SK-N-SH (cell line): ENCODE data around the gene UBE2E3. TPM values are rescaled to one million over a fixed set of nuclear protein-coding genes. Genes with fewer than 3 reads are reported as not detected.

Experiments
- CTCF ChIA-PET: fragments of 300-600, 350-600 bp; formaldehyde crosslinking; extraction: SDS; loops from one replicate; lab custom pipeline; 2021; lab: Yijun Ruan, JAX
- POLR2A ChIA-PET: fragments of 350-600 bp; sonication (Branson Sonifier 250); formaldehyde crosslinking; extraction: SDS; loops from one replicate; lab custom pipeline; 2020; ENCODE audit warnings: antibody characterized with exemption, inconsistent platforms; lab: Yijun Ruan, JAX
- DNase-seq: peaks from one replicate; pipeline ENCODE4 v3.0.0; 2012
- H2AFZ ChIP-seq: fragments of 200-600 bp; sonication (generic); 2 replicates; pipeline ENCODE4 v1.8.1; 2016; ENCODE audit warnings: antibody characterized with exemption, mild to moderate bottlenecking, low read depth
- H3F3A ChIP-seq: fragments of 200-600 bp; sonication (generic); replicated peaks from 2 replicates; pipeline ENCODE3; 2016; ENCODE audit warnings: antibody characterized with exemption, mild to moderate bottlenecking; ENCODE audit not compliant: insufficient read depth
- H3K27ac ChIP-seq, 2 experiments: fragments of 200-500 bp in 1 of 2; fragments of 200-600 bp in 1 of 2; sonication (Bioruptor generic) in 1 of 2; sonication (generic), shearing (Covaris generic) in 1 of 2; 2 replicates each; pipeline versions ENCODE4 v1.5.1 to v1.6.1; 2014 to 2016; ENCODE audit warnings: low read depth in 2 of 2, inconsistent platforms in 1 of 2, low read length in 1 of 2, mild to moderate bottlenecking in 1 of 2, mixed read lengths in 1 of 2
- H3K27me3 ChIP-seq: fragments of 200-600 bp; sonication (generic), shearing (Covaris generic); 2 replicates; pipeline ENCODE4 v1.6.1; 2016; ENCODE audit warnings: mixed run types; ENCODE audit not compliant: insufficient read depth
- H3K36me3 ChIP-seq, 2 experiments: fragments of 200-500 bp in 1 of 2; fragments of 200-600 bp in 1 of 2; sonication (Bioruptor generic) in 1 of 2; sonication (generic) in 1 of 2; replicated peaks in 1 of 2; 2 replicates each; pipeline versions ENCODE3 to v1.5.1; 2014 to 2016; ENCODE audit warnings: low read length in 1 of 2, mild to moderate bottlenecking in 1 of 2; ENCODE audit not compliant: insufficient read depth in 2 of 2, control insufficient read depth in 1 of 2
- H3K4me1 ChIP-seq, 2 experiments: fragments of 200-500 bp in 1 of 2; fragments of 200-600 bp in 1 of 2; sonication (Bioruptor generic) in 1 of 2; sonication (generic), shearing (Covaris generic) in 1 of 2; 2 replicates each; pipeline versions ENCODE4 v1.5.1 to v1.6.1; 2014 to 2016; ENCODE audit warnings: low read depth in 1 of 2, low read length in 1 of 2, mixed run types in 1 of 2; ENCODE audit not compliant: insufficient read depth in 2 of 2, control insufficient read depth in 1 of 2
- H3K4me2 ChIP-seq: fragments of 200-600 bp; sonication (generic), shearing (Covaris generic); 2 replicates; pipeline ENCODE4 v1.6.1; 2017; ENCODE audit warnings: mixed run types
- H3K4me3 ChIP-seq, 2 experiments: fragments of 200-500 bp in 1 of 2; fragments of 200-600 bp in 1 of 2; sonication (Bioruptor generic) in 1 of 2; sonication (generic), shearing (Covaris generic) in 1 of 2; 2 replicates each; pipeline versions ENCODE4 v1.5.1 to v1.8.1; 2014 to 2016; ENCODE audit warnings: low read depth in 2 of 2, inconsistent platforms in 1 of 2, low read length in 1 of 2, mild to moderate bottlenecking in 1 of 2, mixed read lengths in 1 of 2, moderate library complexity in 1 of 2
- H3K79me2 ChIP-seq: fragments of 200-600 bp; sonication (generic); 2 replicates; pipeline ENCODE4 v1.8.1; 2017; ENCODE audit warnings: mild to moderate bottlenecking; ENCODE audit not compliant: insufficient read depth
- H3K9ac ChIP-seq: fragments of 200-600 bp; sonication (generic); 2 replicates; pipeline ENCODE4 v1.6.1; 2017; ENCODE audit warnings: mixed run types
- H3K9me2 ChIP-seq: fragments of 200-600 bp; sonication (generic); 2 replicates; pipeline ENCODE4 v1.6.1; 2017; ENCODE audit warnings: mixed run types
- H3K9me3 ChIP-seq: fragments of 200-600 bp; sonication (generic); 2 replicates; pipeline ENCODE4 v1.6.1; 2017; ENCODE audit warnings: mixed run types, mild to moderate bottlenecking, moderate library complexity
- H4K20me1 ChIP-seq: fragments of 200-600 bp; sonication (generic); 2 replicates; pipeline ENCODE4 v1.6.1; 2017; ENCODE audit warnings: mild to moderate bottlenecking, mixed run types; ENCODE audit not compliant: insufficient read depth
- EP300 ChIP-seq, 2 experiments: IDR thresholded peaks; 2 replicates each; pipeline versions ENCODE4 v1.4.0 to v1.6.1; 2012; ENCODE audit warnings: borderline replicate concordance in 1 of 2, low read depth in 1 of 2, low read length in 1 of 2
- FOSL2 ChIP-seq: IDR thresholded peaks from 2 replicates; pipeline ENCODE4 v1.4.0; 2012; ENCODE audit warnings: low read depth, mild to moderate bottlenecking, moderate library complexity, borderline replicate concordance
- GABPA ChIP-seq: IDR thresholded peaks from 2 replicates; pipeline ENCODE4 v1.4.0; 2012; ENCODE audit warnings: low read depth, mild to moderate bottlenecking
- MEF2A ChIP-seq: IDR thresholded peaks from 2 replicates; pipeline ENCODE4 v1.4.0; 2012; ENCODE audit warnings: low read depth, borderline replicate concordance
- POLR2AphosphoS5 ChIP-seq: IDR thresholded peaks from 2 replicates; pipeline ENCODE4 v1.6.1; 2012; ENCODE audit warnings: low read depth, low read length
- SMC3 ChIP-seq: IDR thresholded peaks from 2 replicates; pipeline ENCODE4 v1.6.1; 2012; ENCODE audit warnings: low read depth, low read length, improper control_type of control experiment
- TAF1 ChIP-seq: IDR thresholded peaks from 2 replicates; pipeline ENCODE4 v1.6.1; 2012; ENCODE audit warnings: low read depth, mild to moderate bottlenecking, low read length, moderate library complexity, borderline replicate concordance
- TCF12 ChIP-seq: IDR thresholded peaks from 2 replicates; pipeline ENCODE4 v1.4.0; 2012
- YY1 ChIP-seq: IDR thresholded peaks from 2 replicates; pipeline ENCODE4 v1.4.0; 2012; ENCODE audit warnings: low read depth, mild to moderate bottlenecking
- WGBS: methylation state at CpG from one replicate; pipeline ENCODE4 v1.1.6; 2017; ENCODE audit warnings: low lambda C conversion rate; 5-methylcytosine and 5-hydroxymethylcytosine counted together
- polyA plus RNA-seq, 3 experiments: library from polyadenylated mRNA; depleted of rRNA; stranded (reverse); fragments of >200 nt; gene quantifications; 2 replicates each; pipeline ENCODE4 v1.2.3, GENCODE V29; 2012
- TF ChIP-seq, protein P1 (sequence below): IDR thresholded peaks from 2 replicates; pipeline ENCODE4 v1.4.0; 2012; ENCODE audit warnings: low read depth, borderline replicate concordance
- TF ChIP-seq, protein P2 (sequence below): IDR thresholded peaks from 2 replicates; pipeline ENCODE4; 2012
- TF ChIP-seq, protein P3 (sequence below): IDR thresholded peaks from 2 replicates; pipeline ENCODE4 v1.4.0; 2012; ENCODE audit warnings: low read depth
- TF ChIP-seq, protein P4 (sequence below): IDR thresholded peaks from 2 replicates; pipeline ENCODE4 v1.4.0; 2012; ENCODE audit warnings: low read depth, borderline replicate concordance

Gene UBE2E3
- polyA plus RNA-seq, 1 of the 3 experiments (the other 2 are of a cell fraction): 62.9 TPM

DNA sequence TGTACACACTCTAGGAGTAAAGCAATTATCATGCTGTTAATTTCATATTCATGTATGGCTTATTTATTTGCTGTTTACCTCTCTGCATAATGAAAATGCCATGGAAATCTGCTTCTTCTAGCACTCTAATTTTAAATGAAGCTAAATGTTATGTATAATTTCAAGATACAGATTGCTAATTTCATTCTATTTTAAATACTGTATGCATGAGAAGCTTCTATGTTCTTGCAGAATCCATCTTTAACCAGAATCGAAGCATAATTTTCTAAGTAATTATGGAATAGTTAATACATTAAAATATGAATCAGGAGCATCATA, 127.2 kb downstream of the UBE2E3 start:
- Histone ChIP-seq H3K4me3 (no peak overlapping the region), H3F3A (peaks cover 3% of the 10 kb centered on the region), H3K36me3 (no peaks in the 10 kb centered on the region), H3K4me1 (peaks cover 16 to 19% of the 10 kb centered on the region in 2 experiments; a peak in 3 of 4 replicates), H3K27ac (peak overlapping the region in 1 of 2 experiments; percentile 58; a peak in 1 of 4 replicates), H3K9me2 (no peaks in the 10 kb centered on the region), H4K20me1 (no peaks in the 10 kb centered on the region), H2AFZ (no peak overlapping the region), H3K9me3 (no peaks in the 10 kb centered on the region), H3K4me2 (no peak overlapping the region), H3K9ac (no peak overlapping the region; the same call in 1 of the 2 replicates), H3K79me2 (no peaks in the 10 kb centered on the region), H3K27me3 (no peaks in the 10 kb centered on the region)
- CTCF ChIA-PET: no interaction called here
- TF ChIP-seq, protein P1, sequence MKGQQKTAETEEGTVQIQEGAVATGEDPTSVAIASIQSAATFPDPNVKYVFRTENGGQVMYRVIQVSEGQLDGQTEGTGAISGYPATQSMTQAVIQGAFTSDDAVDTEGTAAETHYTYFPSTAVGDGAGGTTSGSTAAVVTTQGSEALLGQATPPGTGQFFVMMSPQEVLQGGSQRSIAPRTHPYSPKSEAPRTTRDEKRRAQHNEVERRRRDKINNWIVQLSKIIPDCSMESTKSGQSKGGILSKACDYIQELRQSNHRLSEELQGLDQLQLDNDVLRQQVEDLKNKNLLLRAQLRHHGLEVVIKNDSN: no peak
- TF ChIP-seq MEF2A (no peak), FOSL2 (no peak), POLR2AphosphoS5 (no peak)
- POLR2A ChIA-PET: no interaction called here
- DNase-seq: no peak
- 90% methylated on average over 1 of the region's 1 CpG for WGBS

DNA sequence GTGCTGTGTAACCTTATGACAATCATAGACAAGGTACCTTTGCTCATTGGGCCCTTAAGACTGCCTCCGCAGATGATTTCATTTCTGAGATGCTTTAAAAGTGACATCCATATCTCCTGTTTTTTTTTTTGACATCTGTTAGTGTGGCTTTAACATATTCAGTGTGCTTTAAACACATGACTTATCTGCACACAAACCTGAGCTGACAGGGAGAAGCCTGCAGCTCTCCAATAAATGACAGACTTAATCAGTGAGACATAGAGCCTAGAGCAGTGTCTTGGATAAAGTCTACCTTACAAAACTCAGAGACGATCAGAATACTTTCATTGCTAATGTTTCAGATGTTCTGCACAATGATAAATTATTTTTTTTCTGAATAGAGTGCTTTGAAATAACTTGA, 130.7 kb downstream of the UBE2E3 start:
- no peak for DNase-seq
- Histone ChIP-seq H3K9ac (no peak overlapping the region), H3K27ac (no peak overlapping the region), H3K27me3 (no peaks in the 10 kb centered on the region), H2AFZ (no peak overlapping the region), H3K9me2 (no peaks in the 10 kb centered on the region), H3K4me2 (no peak overlapping the region)
- CTCF ChIA-PET: interaction anchor here (0.6 to 1.9 kb wide), 2 partner anchors 346 to 564 kb away, joined by 3 to 9 read pairs; partner anchors contain the start of gene ITGA4
- TF ChIP-seq GABPA (no peak), TCF12 (peak; percentile 38; the same call in 1 of the 2 replicates), EP300 (IDR thresholded peaks at IDR 0.05; ENCODE audit: borderline replicate concordance in 1 of 2, low read depth in 1 of 2, low read length in 1 of 2) (peak in 1 of 2 experiments; percentile 46; a peak in 1 of 4 replicates)
- TF ChIP-seq, protein P2, sequence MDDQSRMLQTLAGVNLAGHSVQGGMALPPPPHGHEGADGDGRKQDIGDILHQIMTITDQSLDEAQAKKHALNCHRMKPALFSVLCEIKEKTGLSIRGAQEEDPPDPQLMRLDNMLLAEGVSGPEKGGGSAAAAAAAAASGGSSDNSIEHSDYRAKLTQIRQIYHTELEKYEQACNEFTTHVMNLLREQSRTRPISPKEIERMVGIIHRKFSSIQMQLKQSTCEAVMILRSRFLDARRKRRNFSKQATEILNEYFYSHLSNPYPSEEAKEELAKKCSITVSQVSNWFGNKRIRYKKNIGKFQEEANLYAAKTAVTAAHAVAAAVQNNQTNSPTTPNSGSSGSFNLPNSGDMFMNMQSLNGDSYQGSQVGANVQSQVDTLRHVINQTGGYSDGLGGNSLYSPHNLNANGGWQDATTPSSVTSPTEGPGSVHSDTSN: peak; percentile 53
- TF ChIP-seq, all 33 proteins: peak for 3
- H3F3A ChIP-seq: peaks cover 3% of the 10 kb centered on the region
- no peaks in the 10 kb centered on the region for H4K20me1 ChIP-seq
- 76% methylated on average over 2 of the region's 2 CpGs for WGBS
- H3K36me3 ChIP-seq: no peaks in the 10 kb centered on the region
- H3K9me3 ChIP-seq: no peaks in the 10 kb centered on the region
- H3K4me1 ChIP-seq: peaks cover 10 to 11% of the 10 kb centered on the region in 2 experiments; a peak in 3 of 4 replicates
- H3K79me2 ChIP-seq: no peaks in the 10 kb centered on the region
- no peak overlapping the region for H3K4me3 ChIP-seq
- POLR2A ChIA-PET: no interaction called here

DNA sequence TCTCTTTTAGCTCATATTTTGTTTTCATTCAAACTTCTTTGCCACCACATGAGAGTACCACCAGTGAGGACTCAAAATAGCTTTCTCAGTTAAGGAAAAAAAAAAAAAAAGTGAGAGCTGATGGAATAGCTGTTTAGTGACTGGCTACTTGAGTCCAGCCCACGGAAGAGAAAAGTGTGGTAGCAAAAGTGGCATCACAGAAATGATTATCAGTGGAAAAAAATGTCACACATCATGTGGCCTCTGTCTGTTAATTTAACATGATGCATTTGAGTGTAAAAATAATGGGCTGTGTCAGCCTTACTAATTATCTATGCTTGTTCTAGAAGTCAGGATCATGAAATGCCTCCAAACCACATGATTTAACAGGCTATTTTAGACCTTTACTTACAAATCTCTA, 132.5 kb downstream of the UBE2E3 start:
- Histone ChIP-seq H3K4me1 (peaks cover 0 to 5% of the 10 kb centered on the region in 2 experiments; a peak in 2 of 4 replicates), H3K27ac (no peak overlapping the region), H3K27me3 (no peaks in the 10 kb centered on the region), H3K9me2 (no peaks in the 10 kb centered on the region)
- TF ChIP-seq SMC3: no peak
- TF ChIP-seq, protein P2: no peak
- no peak for TF ChIP-seq TAF1
- TF ChIP-seq, protein P3, sequence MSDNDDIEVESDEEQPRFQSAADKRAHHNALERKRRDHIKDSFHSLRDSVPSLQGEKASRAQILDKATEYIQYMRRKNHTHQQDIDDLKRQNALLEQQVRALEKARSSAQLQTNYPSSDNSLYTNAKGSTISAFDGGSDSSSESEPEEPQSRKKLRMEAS: no peak
- TF ChIP-seq, protein P1: no peak
- no peak for TF ChIP-seq YY1
- TF ChIP-seq, protein P4, sequence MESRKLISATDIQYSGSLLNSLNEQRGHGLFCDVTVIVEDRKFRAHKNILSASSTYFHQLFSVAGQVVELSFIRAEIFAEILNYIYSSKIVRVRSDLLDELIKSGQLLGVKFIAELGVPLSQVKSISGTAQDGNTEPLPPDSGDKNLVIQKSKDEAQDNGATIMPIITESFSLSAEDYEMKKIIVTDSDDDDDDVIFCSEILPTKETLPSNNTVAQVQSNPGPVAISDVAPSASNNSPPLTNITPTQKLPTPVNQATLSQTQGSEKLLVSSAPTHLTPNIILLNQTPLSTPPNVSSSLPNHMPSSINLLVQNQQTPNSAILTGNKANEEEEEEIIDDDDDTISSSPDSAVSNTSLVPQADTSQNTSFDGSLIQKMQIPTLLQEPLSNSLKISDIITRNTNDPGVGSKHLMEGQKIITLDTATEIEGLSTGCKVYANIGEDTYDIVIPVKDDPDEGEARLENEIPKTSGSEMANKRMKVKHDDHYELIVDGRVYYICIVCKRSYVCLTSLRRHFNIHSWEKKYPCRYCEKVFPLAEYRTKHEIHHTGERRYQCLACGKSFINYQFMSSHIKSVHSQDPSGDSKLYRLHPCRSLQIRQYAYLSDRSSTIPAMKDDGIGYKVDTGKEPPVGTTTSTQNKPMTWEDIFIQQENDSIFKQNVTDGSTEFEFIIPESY: no peak
- TF ChIP-seq, all 33 proteins: peak for 0
- no peak for DNase-seq
- H3K36me3 ChIP-seq: no peaks in the 10 kb centered on the region
- ChIA-PET CTCF (interaction anchor here (1.1 to 1.4 kb wide), 3 partner anchors 9 to 964 kb away, joined by 3 to 8 read pairs (median 3); no protein-coding TSS in a partner anchor), POLR2A (no interaction called here)
- H3K9ac ChIP-seq: no peak overlapping the region
- 77% methylated on average over 1 of the region's 1 CpG for WGBS
- H4K20me1 ChIP-seq: no peaks in the 10 kb centered on the region
- H3F3A ChIP-seq: no peaks in the 10 kb centered on the region
- H3K4me2 ChIP-seq: no peak overlapping the region
- H3K9me3 ChIP-seq: no peaks in the 10 kb centered on the region
- no peak overlapping the region for H2AFZ ChIP-seq
- H3K4me3 ChIP-seq: no peak overlapping the region
- no peaks in the 10 kb centered on the region for H3K79me2 ChIP-seq
